G401 (cell line): ENCODE measurements around the gene IGSF21. TPM values are rescaled to one million over a fixed set of nuclear protein-coding genes. Genes with fewer than 3 reads are reported as not detected.

Experiments used
- DNase-seq: peaks from one replicate; pipeline ENCODE4 v3.0.0-alpha.2; 2015; ENCODE audit warnings: low spot score
- in situ Hi-C: cut with HindIII; loops from 2 replicates; pipeline ENCODE4 v1.10.0; 2016; ENCODE audit warnings: low sequenced_read_pairs, mixed read lengths
- total RNA-seq: library from RNA; depleted of rRNA; stranded (reverse); fragments of >200 nt; shearing (Covaris generic); gene quantifications from 2 replicates; pipeline ENCODE4 v1.2.3, GENCODE V29; 2014

The IGSF21 gene
- total RNA-seq, 1 experiment from 2014 or later: not detected

DNA sequence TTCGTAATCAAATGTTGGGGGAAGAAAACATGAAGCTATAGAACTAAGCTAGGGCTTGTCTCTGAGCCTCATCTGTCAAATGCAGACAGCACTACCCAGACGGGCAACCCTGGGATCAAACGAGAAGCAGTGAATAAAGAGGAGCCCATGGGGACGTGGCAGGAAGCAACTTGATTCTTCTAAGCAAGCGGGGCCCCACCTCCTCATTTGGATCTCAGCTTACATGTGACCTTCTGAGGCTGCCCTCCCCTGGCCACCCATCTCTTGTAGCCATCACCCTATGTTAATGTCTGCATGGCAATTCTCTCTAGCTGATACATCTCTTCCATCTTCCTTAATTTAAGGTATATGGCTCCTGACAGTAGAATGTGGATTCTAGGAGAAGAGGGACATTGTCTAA lies 171.3 kb downstream of the IGSF21 start:
- in situ Hi-C loops: no loop called here
- no peak for DNase-seq

DNA sequence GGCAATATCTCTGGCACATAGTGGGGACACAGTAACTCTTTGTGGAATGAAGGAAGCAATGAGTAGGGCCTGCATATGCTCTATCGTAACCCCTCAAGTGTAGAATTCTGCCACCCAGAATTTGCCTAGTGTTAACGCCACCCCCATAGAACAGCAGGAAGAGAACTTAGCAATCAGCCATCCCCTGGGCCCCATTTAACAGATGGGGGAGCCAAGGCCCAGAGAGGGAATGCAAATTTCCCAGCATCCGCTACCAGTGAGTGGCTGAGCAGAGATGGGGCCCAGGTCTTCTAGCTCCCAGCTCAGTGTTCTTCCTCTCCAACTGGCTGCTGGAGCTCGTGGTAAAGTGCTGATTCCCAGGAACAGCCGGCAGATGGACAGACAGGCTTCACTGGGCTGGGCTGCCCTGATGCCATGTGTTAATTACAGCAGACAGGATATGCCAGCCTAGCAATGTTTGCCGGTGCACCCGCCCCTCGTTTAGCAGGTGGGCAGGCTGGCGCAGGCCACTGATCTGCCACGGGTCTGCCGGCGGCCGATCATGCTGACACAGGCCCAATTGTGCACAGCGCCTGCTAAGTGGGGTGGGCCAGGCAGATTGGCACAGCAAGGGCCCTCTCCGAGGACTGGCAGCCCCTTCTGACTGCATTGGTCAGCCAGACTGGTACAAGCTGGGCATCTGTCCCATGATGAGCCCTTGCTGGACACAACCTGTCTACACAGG lies 171.9 kb downstream of the IGSF21 start:
- peak; percentile 97 for DNase-seq
- in situ Hi-C loops: no loop called here

DNA sequence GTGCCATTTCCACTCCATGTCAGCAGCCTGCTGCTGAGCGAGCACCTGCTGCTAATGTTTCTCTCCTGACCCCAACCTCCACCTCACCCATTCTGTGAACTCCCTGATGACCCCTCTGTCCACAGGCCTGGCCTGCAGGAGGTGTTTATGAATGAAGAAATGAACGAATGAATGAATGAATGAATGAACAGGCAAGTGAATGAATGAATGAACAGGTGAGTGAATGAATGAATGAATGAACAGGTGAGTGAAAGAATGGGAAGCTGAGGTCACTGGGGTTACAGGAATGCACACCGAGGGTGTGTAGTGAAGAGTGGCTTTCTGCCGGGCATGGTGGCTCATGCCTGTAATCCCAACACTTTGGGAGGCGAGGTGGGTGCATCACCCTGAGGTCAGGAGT lies 173.4 kb downstream of the IGSF21 start:
- no peak for DNase-seq
- in situ Hi-C loops: no loop called here

- DNase-seq: peak; percentile 86
- in situ Hi-C loops: no loop called here
Observed at GRCh38 chr1:18282851-18283600, 175.4 kb downstream of the IGSF21 start.

- in situ Hi-C loops: no loop called here
- no peak for DNase-seq
Observed at GRCh38 chr1:18283601-18284385, 176.2 kb downstream of the IGSF21 start.

GRCh38 chr1:18284805-18285537 lies 177.4 kb downstream of the IGSF21 start:
- in situ Hi-C loops: no loop called here
- no peak for DNase-seq

DNA sequence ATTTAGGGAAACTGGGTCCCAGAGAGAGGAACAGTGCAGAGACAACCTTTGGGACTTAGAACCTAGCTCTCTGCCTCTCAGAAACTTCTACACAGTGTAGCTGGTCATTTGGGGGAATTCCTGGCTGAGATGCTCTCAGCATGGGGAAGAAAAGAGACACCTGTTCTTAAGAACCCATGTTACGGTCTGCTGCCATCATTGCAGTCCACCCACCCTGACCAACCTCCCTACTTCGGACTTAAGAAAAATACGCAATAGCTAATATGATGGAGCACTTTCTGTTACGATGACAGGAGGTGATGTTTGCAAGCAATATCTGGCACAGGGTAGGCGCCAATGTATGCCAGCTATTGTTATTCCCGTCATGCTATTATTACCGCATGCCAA lies 177.9 kb downstream of the IGSF21 start:
- no peak for DNase-seq
- in situ Hi-C loops: no loop called here

DNA sequence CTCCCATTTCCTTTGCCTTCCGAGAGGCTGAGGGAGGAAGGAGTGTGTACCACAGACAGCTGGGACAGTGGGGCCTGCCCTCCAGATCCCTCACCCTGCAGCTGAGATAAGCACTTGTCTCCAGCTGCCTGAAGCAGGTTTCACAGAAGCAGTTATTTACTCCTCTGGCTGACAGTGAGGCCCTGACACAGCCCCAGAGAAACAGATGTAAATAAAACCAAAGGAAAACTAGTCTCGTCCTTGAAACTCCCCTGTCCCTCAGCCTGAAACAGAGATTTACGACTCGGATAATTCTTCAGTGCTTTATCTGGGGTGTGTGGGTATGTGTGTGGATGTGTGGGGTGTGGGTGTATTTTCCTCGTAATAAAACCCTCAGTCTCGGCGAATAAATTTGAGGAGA lies 181.1 kb downstream of the IGSF21 start:
- in situ Hi-C loops: no loop called here
- no peak for DNase-seq

GRCh38 chr1:18289597-18289996 lies 182.0 kb downstream of the IGSF21 start:
- no peak for DNase-seq
- in situ Hi-C loops: no loop called here

GRCh38 chr1:18290740-18291412 lies 183.3 kb downstream of the IGSF21 start:
- in situ Hi-C loops: no loop called here
- no peak for DNase-seq

GRCh38 chr1:18292531-18292930 lies 184.9 kb downstream of the IGSF21 start:
- in situ Hi-C loops: no loop called here
- no peak for DNase-seq

DNA sequence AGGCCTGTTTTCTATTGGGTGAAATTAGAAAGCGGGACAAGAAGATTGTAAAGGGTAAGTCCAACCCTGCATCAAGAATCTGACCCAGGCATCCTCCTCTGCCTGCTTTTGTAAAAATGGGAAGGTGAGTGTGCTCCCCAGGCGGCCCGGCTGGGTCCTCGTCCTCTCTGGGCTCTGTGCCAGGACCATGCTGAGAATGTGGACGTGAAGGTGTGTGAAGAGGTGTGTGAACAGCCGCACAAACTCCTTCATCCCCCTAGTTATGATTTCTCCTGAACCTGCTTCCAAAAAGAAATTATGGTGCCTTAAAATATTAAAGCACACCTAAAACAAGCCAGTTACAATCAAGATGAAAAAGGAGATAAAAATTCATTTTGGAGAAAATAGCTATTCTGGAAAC lies 185.7 kb downstream of the IGSF21 start:
- in situ Hi-C loops: no loop called here
- peak; percentile 18 for DNase-seq

DNA sequence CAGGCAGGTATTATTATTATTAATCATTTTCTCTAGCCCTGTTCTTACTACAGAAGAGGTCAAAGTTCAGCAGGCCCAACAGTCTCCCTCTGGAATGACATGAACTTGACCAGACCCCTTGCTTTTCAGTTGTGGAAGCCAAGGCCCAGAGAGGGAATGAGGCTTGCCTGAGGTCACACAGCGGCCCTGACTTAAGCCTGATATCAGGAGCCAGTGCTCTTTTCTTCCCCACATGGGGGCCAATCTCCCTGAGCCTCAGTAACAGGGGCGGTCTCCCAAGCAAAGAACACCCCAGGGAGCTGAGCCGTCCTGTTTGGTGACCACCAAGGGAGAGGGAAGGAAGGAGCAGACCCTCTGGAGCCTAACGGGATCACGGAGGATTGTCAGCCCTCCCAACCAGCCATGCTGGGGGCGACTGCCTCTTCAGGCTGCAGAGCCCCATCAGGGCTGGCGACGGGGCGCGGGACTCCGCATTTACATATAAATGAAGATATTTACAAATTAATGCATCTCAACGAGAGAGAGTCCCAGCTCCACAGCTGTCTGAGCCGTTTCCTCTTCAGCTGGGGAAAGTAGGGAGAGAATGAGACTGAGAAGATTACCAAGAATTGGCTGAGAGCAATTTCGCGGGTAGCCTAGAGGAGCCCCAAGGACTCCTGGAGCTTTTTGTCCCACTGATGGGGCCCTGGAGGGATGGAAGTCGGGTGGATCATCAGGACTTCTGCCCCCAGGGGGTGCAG lies 187.0 kb downstream of the IGSF21 start:
- in situ Hi-C loops: no loop called here
- no peak for DNase-seq

DNA sequence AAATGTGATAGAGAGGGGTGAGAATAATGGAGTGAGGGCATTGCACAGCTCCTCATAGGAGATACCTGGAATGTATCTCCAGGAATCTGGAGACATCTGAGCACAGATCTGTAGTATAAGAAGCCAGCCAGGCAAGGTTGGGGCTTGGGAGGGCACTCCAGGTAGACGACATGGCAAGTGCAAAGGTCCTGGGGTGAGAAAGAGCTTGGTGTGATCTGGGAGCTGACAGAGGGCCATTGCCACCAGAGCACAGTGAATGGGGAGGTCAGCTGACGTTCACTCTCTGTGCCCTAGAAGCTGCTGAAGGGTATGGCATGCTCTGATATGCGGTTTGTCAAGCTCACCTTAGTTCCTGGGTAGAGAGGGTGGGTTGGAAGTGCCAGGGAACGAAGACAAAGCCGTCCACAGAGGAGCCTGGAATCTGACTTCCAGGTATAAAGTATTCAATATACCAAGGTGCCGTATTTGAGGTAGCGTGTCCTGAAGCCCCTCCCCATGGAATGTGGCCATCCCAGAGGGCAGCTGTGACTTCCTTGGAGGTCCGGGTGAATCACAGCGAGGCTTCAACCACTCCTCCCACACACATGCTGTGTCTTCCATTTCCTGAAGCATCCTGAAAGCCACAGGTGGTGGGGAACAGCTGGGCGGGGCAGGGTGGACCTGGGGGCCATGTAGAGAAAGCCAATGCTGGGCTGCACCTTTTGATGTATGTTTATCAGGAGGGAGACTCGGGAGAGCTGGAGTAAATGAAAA lies 190.5 kb downstream of the IGSF21 start:
- in situ Hi-C loops: no loop called here
- no peak for DNase-seq

GRCh38 chr1:18299441-18300338 lies 192.1 kb downstream of the IGSF21 start:
- in situ Hi-C loops: no loop called here
- no peak for DNase-seq

DNA sequence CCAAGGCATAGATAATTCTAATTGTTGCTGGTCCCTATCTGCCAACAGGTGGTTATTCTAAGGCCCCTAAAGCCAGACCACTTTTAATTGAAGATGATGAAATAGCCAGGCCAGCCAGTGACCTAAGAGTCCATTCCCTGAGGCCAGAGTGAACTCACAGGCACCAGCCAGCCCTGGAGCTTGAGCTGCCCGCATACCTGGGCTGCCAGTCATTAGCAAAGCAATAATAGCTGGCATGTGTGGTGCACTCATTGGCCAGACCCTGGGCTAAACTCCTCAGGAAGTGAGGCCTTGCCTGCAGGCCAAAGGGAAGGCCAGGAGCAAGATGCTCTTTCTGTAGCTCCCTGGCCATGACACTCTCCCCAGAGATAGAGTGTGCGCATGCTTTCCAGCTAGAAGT lies 192.8 kb downstream of the IGSF21 start:
- DNase-seq: no peak
- in situ Hi-C loops: no loop called here
